ENCODE data around the gene SGTB. TPM values are rescaled to one million over a fixed set of nuclear protein-coding genes. Genes with fewer than 3 reads are reported as not detected.

Gene SGTB, protein sequence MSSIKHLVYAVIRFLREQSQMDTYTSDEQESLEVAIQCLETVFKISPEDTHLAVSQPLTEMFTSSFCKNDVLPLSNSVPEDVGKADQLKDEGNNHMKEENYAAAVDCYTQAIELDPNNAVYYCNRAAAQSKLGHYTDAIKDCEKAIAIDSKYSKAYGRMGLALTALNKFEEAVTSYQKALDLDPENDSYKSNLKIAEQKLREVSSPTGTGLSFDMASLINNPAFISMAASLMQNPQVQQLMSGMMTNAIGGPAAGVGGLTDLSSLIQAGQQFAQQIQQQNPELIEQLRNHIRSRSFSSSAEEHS
- total RNA-seq (2022) (12.0 and 13.0 TPM in 2 replicates), Bru-seq, nascent RNA (percentile 64 among the genes with signal in this experiment), BruChase-seq, experiment 1, labeled RNA remaining after a 2-hour chase (percentile 66 among the genes with signal in this experiment), BruChase-seq, experiment 2, labeled RNA remaining after a 6-hour chase (percentile 66 among the genes with signal in this experiment)
- long read RNA-seq, full-length matches to known transcripts: 1 of 3 reads
- long read RNA-seq, partial matches to known transcripts: 0 of 3 reads
- long read RNA-seq, other reads (novel, unspliced or antisense): 2 of 3 reads

- Histone ChIP-seq H3K27me3 (replicated peaks; ENCODE audit: control insufficient read depth, insufficient read depth, low read length) (no peaks in the 10 kb centered on the region), H3K9me3 (no peaks in the 10 kb centered on the region), H3K36me3 (ENCODE audit: control insufficient read depth, insufficient read depth, low read length) (no peaks in the 10 kb centered on the region), H3K4me1 (peaks cover 14% of the 10 kb centered on the region), H3K4me3 (ENCODE audit: low read depth, low read length) (peak within 1 kb of the TSS; percentile 98)
- H3K36me3 Mint-ChIP-seq (ENCODE audit: insufficient read depth, unreplicated experiment): peaks cover 7% of the 10 kb centered on the region
- ChIA-PET CTCF (no interaction called here), POLR2A (interaction anchor here (0.5 to 1.0 kb wide), 4 partner anchors 16 to 422 kb away, joined by 3 to 6 read pairs (median 3); no protein-coding TSS in a partner anchor)
- intact Hi-C loops (cut with micrococcal nuclease; ENCODE audit: unreplicated experiment): loop anchor here (2.0 to 10.0 kb wide), 3 partner anchors 100 to 423 kb away; partner anchors contain the start of genes ERBIN, SREK1 and TRIM23
- H3K4me3 Mint-ChIP-seq (ENCODE audit: unreplicated experiment): peak within 1 kb of the TSS; percentile 80
- no peak for TF ChIP-seq CTCF (IDR thresholded peaks at IDR 0.05; ENCODE audit: insufficient read depth in 1 of 2, low read depth in 1 of 2, low read length in 1 of 2, severe bottlenecking in 1 of 2, unreplicated experiment in 1 of 2)
- peak within 1 kb of the TSS; percentile 77 for H3K27ac Mint-ChIP-seq (ENCODE audit: unreplicated experiment)
- peaks cover 11% of the 10 kb centered on the region for H3K4me1 Mint-ChIP-seq (ENCODE audit: low read depth, unreplicated experiment)
- no peaks in the 10 kb centered on the region for H3K9me3 Mint-ChIP-seq (ENCODE audit: unreplicated experiment)
- no TSS peak for BruUV-seq (replicated peaks)
- H3K27me3 Mint-ChIP-seq (ENCODE audit: insufficient read depth, unreplicated experiment): no peaks in the 10 kb centered on the region
- DNase-seq: peak; percentile 82 to 92
These were observed at the start of gene SGTB, which contains the start of gene NLN for GRCh38 chr5:65721720-65722574. SGTB (minus strand) TSS chr5:65722109; CDS start chr5:65720807, 1,302 bp downstream. NLN (plus strand) TSS chr5:65722205; CDS start chr5:65722374, 169 bp downstream.

- Histone ChIP-seq H3K4me3 (ENCODE audit: low read depth, low read length) (no peak overlapping the region), H3K9me3 (no peaks in the 10 kb centered on the region), H3K36me3 (ENCODE audit: control insufficient read depth, insufficient read depth, low read length) (no peaks in the 10 kb centered on the region; the same call in 1 of the 2 replicates), H3K4me1 (no peaks in the 10 kb centered on the region), H3K27me3 (replicated peaks; ENCODE audit: control insufficient read depth, insufficient read depth, low read length) (no peaks in the 10 kb centered on the region)
- Mint-ChIP-seq H3K27ac (ENCODE audit: unreplicated experiment) (no peak overlapping the region), H3K4me1 (ENCODE audit: low read depth, unreplicated experiment) (no peaks in the 10 kb centered on the region), H3K4me3 (ENCODE audit: unreplicated experiment) (no peak overlapping the region), H3K36me3 (ENCODE audit: insufficient read depth, unreplicated experiment) (peaks cover 9% of the 10 kb centered on the region), H3K9me3 (ENCODE audit: unreplicated experiment) (peaks cover 7% of the 10 kb centered on the region), H3K27me3 (ENCODE audit: insufficient read depth, unreplicated experiment) (no peaks in the 10 kb centered on the region)
- DNase-seq: no peak
- ChIA-PET POLR2A (no interaction called here), CTCF (no interaction called here)
- intact Hi-C loops (cut with micrococcal nuclease; ENCODE audit: unreplicated experiment): no loop called here
- no TSS peak for BruUV-seq (replicated peaks)
- no peak for TF ChIP-seq CTCF (IDR thresholded peaks at IDR 0.05; ENCODE audit: insufficient read depth in 1 of 2, low read depth in 1 of 2, low read length in 1 of 2, severe bottlenecking in 1 of 2, unreplicated experiment in 1 of 2)
These were observed 49.4 kb upstream of the SGTB start for GRCh38 chr5:65771266-65771665.

GRCh38 chr5:65769539-65769938 is 47.6 kb upstream of the SGTB start:
- H3K27me3 Mint-ChIP-seq (ENCODE audit: insufficient read depth, unreplicated experiment): no peaks in the 10 kb centered on the region
- H3K36me3 ChIP-seq (ENCODE audit: control insufficient read depth, insufficient read depth, low read length): no peaks in the 10 kb centered on the region; the same call in 1 of the 2 replicates
- peaks cover 15% of the 10 kb centered on the region for H3K36me3 Mint-ChIP-seq (ENCODE audit: insufficient read depth, unreplicated experiment)
- no TSS peak for BruUV-seq (replicated peaks)
- H3K4me1 ChIP-seq: no peaks in the 10 kb centered on the region
- peaks cover 12% of the 10 kb centered on the region for H3K9me3 Mint-ChIP-seq (ENCODE audit: unreplicated experiment)
- no peaks in the 10 kb centered on the region for H3K4me1 Mint-ChIP-seq (ENCODE audit: low read depth, unreplicated experiment)
- DNase-seq: no peak
- ChIA-PET POLR2A (no interaction called here), CTCF (no interaction called here)
- no peak for TF ChIP-seq CTCF (IDR thresholded peaks at IDR 0.05; ENCODE audit: insufficient read depth in 1 of 2, low read depth in 1 of 2, low read length in 1 of 2, severe bottlenecking in 1 of 2, unreplicated experiment in 1 of 2)
- H3K4me3 ChIP-seq (ENCODE audit: low read depth, low read length): no peak overlapping the region
- H3K4me3 Mint-ChIP-seq (ENCODE audit: unreplicated experiment): no peak overlapping the region
- intact Hi-C loops (cut with micrococcal nuclease; ENCODE audit: unreplicated experiment): no loop called here
- H3K27ac Mint-ChIP-seq (ENCODE audit: unreplicated experiment): no peak overlapping the region
- H3K27me3 ChIP-seq (replicated peaks; ENCODE audit: control insufficient read depth, insufficient read depth, low read length): no peaks in the 10 kb centered on the region
- no peaks in the 10 kb centered on the region for H3K9me3 ChIP-seq
